Stimulated activated CD8-positive, alpha-beta memory T cell treated with anti-CD3 and anti-CD28 coated beads, Interleukin-7, amount 100 ng/mL, for 48 hours (primary cell): ENCODE data around the gene SIRPB2.

Experiments
- DNase-seq, 2 donors: peaks; one replicate each; pipeline ENCODE4 v3.0.0-alpha.2; 2020; ENCODE audit warnings: low read depth in 1 of 2; ENCODE audit errors: extremely low read depth in 1 of 2

The SIRPB2 gene

DNA sequence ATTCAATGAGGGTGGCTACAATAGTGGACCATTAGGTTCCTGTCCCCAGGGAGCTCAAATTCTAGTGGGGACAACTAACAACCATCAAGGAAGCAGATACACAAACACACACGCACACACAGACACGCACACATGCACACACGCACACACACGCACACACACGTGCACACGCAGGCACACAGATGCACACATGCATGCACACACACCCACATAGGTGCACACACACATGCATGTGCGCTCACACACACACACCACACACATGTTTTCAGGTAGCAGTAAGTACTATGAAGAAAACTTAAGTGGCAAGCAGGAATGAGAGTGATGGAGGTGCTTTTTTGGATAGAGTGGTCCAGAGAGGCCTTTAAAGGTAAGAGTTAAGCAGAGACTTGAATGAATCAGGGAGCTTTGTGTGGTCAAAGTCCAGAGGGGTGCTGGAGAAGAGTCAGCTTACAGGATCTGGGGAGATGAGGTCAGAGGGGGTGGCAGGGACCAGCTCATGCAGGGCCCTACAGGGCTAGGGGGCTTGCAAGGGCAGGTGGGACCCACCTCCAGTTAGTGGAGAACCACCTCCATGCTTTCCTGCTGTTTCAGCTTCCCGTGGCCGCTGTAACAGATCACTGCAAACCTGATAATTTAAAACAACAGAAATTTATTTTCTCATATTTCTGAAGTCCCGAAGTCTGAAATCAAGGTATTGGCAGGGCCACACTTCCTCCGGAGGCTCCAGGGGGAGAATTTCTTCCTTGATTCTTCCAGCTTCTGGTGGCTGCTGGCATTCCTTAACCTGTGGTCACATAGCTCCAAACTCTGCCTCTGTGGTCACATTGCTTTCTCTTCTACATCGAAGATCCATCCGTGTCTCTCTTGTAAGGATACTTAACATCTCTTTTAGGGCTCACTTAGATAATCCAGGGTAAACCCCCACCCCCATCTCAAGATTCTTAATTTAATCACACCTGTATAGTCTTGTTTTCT is 17.7 kb downstream of the SIRPB2 start:
- no peak for DNase-seq

DNA sequence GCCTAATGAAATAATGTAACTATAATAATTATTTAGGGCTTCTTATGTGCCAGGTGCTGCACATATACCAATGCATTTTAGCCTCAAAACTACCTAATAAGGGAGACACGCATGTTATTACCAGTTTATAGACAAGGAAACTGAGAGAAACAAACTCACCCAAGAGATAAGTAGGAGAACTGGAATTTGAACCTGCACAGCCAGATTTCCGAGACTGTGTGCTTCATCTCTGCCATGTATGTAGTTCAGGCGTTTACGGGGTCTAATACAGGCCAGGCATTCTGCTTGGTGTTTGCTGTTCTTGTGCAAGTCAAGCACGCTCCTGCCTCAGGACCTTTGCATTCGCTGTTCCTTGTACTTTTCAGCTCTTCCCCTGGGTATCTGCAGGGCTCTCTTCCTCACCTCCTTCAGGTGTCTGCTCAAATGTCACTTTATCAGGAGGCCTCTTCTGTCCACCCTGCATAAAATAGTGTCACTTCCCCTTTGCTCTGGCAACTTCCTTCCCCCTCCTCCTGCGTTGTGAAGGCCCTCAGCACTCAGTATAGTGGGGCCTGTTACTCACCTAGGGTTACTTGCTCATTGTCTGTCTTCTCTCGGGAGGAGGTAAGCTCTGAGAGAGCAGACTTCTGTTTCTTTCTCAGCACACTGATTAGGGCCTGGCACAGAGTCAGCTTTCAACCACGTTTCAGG is 18.5 kb downstream of the SIRPB2 start:
- no peak for DNase-seq

DNA sequence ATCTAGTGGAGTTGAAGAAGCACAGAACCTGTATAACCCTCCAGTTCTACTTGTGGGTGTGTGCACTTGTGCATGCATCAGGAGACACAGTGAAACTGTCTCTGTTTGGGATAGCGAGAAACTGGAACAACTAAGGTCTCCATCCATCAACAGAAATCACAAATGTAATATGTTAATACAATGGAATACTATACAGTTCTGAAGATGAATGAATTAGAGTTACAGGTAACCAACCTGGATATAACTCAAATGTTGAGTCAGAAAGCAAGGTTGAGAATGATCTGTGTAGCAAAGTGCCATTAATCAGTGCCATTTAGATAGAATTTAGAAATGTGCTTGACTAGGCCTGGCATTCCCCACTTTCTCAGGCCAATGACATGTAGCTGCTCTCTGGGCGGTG is 20.0 kb downstream of the SIRPB2 start:
- no peak for DNase-seq

DNA sequence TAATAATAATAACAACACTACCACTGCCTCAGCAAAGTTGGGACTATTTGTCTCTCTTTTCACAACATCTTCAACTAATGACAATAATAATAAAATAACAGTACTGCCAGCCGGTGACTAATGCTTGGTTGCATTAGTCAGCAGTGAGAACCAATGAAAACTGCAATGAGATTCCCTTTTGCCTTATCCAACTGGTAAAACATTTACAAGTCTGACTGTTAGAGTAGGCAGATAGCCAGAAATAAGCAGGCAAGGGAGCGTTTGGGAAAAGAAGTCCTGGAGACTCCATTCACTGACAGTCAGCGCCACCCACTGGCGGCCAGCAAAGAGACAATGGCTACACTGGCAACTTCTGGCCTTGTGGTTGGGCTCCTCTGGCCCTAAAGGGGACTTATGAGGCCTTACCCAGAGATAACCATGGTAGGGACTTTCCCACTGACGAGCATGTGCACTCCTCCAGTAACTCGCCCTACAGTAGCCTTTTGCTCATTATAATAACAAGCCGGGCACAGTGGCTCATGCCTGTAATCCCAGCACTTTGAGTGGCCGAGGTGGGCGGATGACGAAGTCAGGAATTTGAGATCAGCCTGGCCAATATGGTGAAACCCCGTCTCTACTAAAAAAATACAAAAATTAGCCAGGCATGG is 21.2 kb downstream of the SIRPB2 start:
- no peak for DNase-seq

DNA sequence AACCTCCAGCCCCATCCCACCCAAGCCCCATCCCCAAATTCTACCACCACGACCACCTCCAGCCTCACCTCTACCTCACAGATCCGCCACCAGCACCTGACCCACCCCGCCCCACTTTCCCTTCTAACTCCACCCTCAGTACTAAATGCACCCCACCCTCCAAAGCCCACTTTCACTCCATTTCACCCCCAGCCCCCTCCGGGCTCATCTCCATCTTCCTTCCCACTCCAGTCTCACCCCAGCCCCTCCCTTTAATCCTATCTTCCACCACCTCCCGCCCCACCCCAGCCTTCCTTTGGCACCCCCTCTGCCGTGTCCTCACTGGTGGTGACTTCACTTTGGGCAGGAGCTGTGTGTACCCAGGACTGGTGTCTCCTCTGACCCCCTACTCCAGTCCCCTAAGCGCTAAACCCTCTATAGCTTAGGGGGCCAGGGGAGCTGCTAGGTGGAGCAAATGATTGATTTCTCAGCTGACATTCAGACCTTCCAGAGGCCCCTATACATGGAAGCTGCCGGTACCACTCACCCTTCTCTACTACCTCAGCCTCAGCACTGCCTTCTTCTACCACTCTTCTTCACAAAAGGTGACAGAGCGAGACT is 21.8 kb downstream of the SIRPB2 start:
- DNase-seq = no peak

DNA sequence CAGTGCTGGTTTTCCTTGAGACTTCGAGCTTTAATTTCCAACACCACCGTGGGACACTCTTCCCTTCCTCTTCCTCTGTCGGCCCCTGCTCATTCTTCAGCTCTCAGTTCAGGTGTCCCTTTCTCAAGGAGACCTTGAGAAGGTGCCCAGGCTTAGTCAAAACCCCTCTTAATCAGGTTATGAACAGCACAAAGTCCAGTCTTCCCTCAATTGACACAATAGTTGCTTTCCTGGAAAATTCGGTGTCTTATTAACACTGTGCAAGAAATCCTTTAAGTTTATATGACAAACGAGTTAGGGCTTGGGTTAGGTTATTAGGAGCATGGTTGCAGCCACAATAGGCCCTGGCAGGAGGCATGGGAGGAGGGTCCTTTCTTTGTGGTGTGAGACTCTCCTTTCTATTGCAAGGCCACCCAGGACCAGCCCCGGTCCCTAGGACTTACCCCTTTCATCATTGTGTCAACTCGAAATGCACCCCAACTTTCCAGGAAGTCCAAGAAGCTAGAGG is 23.0 kb downstream of the SIRPB2 start:
- DNase-seq = no peak

DNA sequence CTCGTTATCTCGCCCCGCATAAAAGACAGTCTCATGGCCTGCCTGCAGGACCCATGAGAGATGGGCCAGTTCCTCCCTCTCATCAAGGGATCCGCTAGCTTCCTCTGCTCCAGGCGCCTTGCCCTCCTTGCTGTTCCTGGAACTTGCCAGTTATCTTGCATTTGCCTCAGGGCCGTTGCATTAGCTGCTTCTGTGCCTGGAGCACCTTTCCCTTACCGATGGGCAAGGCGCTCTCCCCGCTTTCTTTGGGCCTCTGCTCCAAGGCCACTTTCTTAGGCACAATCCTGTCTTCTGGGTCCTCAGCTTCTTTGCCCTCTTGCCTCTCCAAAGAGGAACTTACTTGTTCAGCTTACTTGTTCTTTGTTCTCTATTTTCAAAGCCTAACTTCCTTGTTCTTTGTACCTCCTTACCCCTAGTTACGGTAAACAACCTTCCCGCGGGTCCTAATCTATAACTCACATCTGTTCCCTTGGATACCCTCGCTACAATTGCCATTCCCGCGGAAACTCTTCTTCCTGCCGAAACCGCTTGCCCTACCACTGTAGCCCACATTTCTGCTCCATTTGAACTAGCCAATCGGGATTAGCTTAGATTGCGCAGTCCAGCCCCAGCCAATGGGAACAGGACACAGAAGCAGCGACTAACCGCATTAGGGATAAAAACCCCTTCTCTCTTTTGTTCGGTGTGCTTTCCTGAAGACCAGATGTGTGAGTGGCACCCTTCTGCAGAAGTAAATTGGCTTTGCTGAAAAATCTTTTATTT is 23.7 kb downstream of the SIRPB2 start:
- DNase-seq = no peak

DNA sequence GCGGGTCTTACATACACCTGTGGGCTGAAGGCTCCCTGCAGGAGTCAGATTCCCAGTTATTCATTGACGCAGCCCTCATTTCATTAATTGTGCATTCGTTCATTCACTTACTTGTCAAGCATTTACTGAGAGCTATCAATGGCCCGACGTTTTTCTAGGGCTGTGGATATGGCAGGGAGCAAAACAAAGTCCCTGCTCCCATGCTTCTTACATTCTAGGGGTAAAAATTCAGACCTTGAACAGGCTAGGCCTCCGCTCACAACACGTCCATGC is 24.2 kb downstream of the SIRPB2 start:
- no peak for DNase-seq

DNA sequence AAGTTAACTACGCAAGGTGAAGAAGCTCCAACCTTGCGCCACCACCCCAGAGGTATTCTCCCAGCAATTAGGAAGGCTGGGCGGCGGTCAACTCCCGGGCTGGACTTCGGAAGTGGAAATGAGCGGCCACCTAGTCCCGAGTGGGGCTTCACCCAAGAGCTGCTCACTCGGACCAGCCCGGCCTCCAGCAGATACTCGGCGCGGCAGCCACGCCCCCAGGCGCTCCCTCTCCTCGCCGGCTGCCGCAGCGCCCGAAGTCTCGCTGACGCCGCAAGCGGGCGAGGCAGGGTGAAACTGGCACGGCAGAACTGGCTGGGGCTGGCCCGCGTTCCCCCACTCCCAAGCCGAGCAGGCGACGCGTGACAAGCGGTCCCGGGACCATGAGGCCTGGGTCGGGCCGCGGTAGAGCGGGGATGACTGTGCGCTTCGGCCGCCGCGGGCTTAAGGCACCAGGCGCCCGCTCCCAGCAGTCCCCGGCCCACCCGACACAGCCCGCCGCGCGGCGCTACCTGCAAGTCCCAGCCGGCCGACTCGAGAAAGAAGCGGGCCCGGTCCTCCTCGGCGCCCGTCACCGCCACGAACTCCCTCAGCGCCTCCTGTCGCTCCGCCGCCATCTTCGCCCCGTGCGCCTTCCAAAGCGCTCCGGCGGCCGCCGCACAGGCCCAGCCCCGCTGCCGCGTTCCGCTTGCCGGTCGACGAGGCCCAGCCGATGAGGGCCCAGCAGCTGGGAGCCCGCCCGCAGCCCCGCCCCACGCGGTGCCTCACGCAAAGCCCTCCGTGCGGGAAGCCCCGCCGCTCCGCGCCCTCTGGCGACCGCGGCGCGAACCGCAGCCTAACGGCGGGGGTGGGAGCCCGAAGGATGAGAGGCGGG is 24.8 kb downstream of the SIRPB2 start, which contains the start of gene NSFL1C:
Gene NSFL1C (minus strand): TSS at position 639 of the 871 bp plus-strand sequence. CDS start 25 bp downstream, at position 614.
- DNase-seq = peak; percentile 87 to 97

DNA sequence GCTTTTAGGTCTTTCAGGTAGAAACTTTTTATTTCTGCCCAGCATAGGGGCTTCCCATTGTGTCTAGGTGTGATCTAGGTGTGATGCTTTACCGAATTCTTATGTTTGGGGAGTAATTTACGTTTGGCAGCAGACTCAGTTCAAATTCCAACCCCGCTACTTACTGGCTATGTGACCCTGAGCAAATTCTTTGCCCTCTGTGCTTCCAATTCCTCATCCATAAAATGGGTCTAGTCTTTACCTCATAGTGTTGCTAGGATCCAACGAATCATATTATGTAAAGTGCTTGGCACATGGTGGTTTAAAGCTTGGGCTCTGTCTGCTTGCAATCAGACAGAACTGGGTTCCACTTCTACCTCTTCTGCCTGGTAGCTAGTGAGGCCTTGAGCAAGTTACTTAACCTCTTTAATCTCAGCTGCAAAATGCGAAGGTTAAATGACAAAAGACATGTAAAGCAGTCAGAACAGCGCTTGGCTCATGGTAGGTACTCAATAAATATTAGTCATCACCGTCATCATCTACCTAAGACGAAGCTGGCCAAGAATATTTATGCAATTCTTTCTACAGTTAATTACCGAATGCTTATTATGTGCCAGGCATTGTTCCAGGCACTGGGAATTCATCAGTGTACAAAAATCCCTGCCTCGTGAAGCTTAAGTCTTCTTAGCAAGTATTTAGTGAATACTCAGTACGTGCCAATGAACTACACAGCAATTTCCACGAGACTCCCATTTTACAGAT is 25.6 kb downstream of the SIRPB2 start:
- DNase-seq = no peak

DNA sequence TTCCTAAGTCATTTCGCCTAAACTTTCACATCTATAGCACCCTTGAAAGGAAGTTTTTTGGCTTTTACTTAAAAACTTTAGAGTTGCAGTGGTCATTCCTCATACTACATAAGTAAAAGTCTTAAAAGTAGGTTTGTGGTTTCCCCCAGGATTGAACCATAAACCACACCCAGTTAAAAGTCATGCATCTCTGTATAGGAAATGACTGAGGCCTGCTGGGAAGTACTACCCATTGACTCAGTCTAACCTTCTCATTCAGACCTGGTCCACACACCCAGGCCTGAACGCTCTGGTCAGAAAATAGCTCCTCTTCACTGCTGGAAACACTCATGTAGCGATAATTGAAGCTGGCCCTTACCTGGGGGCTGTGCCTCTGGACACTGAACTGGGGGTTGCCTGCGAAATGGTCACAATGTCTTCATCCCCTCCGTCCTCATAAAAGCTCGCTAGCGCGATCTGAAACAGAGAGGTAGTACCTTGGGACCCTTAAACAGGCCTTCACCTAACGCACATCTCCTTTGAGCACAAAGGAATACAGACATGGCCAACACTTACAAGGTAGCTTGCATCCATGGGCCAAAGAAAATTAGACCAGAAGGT is 27.1 kb downstream of the SIRPB2 start:
- DNase-seq = no peak

DNA sequence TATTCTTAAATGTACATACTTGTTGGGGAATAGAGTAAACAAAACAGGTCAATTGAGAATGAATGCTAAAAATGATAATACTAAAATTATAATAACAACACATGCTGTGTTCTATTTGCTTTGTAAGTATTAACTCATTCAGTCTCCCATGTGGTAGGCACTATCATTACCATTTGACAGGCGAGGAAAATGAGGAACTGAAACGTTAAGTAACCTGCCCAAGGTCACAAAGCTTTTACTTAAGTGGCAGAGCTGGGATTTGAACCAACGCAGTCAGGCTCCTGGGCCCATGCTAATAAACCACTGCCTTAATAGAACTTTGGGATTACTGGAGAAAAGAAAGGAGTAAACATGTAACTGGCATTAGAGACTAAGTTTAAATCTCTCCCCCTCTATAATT is 28.4 kb downstream of the SIRPB2 start:
- no peak for DNase-seq

DNA sequence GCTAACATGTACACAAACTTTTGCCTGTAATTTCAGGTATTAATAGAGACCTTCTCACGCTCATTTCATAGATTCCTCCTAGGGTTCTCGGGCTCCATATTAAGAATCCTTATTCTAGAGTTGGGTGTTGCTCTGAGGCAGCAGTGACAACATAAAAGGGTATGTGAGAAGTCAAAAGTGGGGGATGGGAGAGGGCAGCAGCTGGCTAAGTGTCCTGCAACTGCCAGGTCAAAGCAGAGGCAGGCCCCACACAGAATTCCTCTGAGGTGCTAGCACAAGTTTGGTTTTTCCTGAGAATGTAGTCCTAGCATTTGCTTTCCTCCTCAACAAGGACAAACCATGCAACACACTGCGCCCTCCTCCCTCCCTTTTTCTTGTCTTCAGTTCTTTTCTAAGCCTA is 29.2 kb downstream of the SIRPB2 start:
- no peak for DNase-seq

DNA sequence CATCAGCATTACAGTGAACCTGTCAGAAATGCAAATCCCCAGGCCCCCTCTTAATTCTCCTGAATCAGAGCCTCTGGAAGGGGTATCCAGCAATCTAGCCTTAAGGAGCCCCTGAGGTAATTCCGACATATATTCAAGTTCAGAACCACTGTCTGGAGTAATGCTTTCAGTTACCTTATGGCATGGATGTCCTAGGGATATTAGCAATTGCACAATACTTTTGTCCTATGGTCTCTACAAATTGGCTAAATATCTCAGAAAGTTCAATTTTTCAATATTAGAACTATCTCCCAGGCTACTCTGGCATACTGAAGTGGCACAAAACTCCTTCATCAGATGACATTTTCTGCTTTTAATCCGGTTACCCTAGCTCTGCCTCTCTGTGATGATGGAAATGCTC is 30.9 kb downstream of the SIRPB2 start:
- no peak for DNase-seq

DNA sequence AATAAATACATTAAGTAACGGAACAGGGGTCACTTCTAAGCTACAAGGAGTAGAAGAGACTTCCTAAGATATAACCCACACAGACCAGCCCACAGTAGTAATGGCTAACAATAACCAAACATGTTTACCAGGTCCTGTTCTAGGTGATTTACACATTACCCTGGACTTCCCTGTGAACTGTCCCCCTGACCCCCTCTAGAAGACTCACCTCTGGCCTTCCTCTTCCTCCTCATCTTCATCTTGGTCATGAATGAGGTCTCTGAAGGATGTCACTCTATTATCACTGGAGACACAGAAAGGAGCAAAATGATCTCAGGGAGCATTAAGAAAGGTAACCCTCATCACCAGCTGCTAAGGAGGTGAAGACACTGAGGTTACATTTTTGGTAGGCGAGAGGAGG is 33.2 kb downstream of the SIRPB2 start:
- no peak for DNase-seq

DNA sequence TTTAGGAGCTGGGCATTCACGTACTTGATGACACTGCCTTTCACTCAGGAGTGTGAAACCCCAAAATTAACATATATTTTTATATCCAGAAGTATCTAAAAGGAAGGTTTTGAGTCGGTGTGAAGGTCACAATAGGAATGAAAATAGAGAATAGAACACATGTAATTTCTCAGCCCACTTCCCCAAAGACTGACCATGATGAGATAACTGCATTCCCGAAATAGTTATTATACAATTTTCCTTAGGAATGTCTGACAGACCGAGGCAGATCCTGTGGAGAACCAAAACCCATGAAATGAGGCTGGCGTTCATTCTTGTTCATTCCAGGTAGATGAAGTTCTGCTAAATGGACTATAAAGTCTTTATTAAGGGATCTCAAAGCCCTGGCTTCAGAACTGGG is 34.9 kb downstream of the SIRPB2 start:
- DNase-seq = no peak

DNA sequence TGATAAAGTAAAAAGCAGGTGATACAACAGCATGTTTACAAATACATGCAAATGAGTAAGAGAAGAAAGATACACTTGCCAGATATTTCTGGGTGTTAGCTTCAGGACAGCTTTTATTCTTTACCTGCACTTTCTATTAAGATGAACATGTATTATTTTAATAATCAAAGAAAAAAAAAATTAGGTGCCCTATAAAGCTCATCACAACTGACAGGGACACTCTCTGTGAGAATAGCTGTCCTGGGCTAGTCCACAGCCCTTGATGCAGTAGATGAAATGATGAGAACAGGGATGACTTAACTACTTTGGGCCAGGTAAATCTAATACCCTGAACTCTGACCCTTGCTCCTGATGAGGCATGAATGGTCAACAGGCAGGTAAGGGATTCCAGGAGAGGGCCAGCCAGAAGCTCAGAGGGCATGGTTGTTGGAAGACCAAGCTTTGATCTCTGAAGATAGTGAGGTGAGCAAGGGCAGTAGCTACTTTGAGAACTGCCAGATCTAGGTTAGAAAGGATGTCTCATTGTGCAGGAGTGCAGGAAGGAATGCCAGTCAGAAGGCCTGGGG is 40.2 kb downstream of the SIRPB2 start:
- DNase-seq = no peak

DNA sequence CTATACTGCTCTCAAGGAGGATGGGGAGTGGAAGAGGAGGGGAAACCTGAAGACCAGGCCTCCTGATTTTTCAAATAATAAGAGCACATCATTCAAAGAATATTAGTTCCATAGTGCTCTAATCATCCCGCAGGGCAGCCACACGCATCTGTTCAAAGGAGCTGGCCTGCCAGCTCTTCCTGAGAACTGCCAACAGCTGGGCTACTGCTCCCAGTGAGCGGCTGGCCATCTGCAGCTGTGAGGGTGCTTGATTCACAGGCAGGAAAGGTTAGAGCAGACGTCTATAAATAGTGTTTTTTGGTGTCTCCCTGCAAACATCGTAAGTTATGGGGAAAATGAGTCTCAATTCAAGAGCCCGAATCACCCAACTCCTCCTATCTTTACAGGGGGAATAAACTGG is 41.9 kb downstream of the SIRPB2 start:
- DNase-seq = no peak
